T-helper 1 cell treated with Interleukin-12 subunit alpha and Interleukin-12 subunit beta and Interleukin-4 antibody, amounts not matched to agents 30 μg/mL and 1 μg/mL, for 36 hours (primary cell): Measurements from ENCODE around the gene FALEC.
A peak's percentile ranks its signal among the peaks of the same experiment; 100 is the strongest.

Experiments used
- H3K27ac Mint-ChIP-seq: one replicate; pipeline ENCODE4 v1.8.0; 2021; ENCODE audit warnings: mild to moderate bottlenecking, mixed read lengths
- H3K27me3 Mint-ChIP-seq: one replicate; pipeline ENCODE4 v1.8.0; 2021; ENCODE audit warnings: low read depth, mixed read lengths
- H3K36me3 Mint-ChIP-seq: one replicate; pipeline ENCODE4 v1.8.0; 2021; ENCODE audit warnings: low read depth, mixed read lengths
- H3K4me1 Mint-ChIP-seq: one replicate; pipeline ENCODE4 v1.8.0; 2021; ENCODE audit warnings: low read depth, mixed read lengths
- H3K4me3 Mint-ChIP-seq: one replicate; pipeline ENCODE4 v1.8.0; 2021; ENCODE audit warnings: mild to moderate bottlenecking, moderate library complexity, mixed read lengths
- H3K9me3 Mint-ChIP-seq: one replicate; pipeline ENCODE4 v1.8.0; 2021; ENCODE audit warnings: mixed read lengths

Gene FALEC

GRCh38 chr1:150557065-150557600 lies 41.6 kb downstream of the FALEC start:
- H3K27me3 Mint-ChIP-seq: no peaks in the 10 kb centered on the region
- no peak overlapping the region for H3K27ac Mint-ChIP-seq
- H3K9me3 Mint-ChIP-seq: no peaks in the 10 kb centered on the region
- H3K4me3 Mint-ChIP-seq: no peak overlapping the region
- H3K36me3 Mint-ChIP-seq: peaks cover 7% of the 10 kb centered on the region
- H3K4me1 Mint-ChIP-seq: peaks cover 21% of the 10 kb centered on the region

GRCh38 chr1:150557813-150558212 lies 42.3 kb downstream of the FALEC start:
- Mint-ChIP-seq H3K4me3 (no peak overlapping the region), H3K27ac (no peak overlapping the region), H3K9me3 (no peaks in the 10 kb centered on the region), H3K4me1 (peaks cover 22% of the 10 kb centered on the region), H3K27me3 (no peaks in the 10 kb centered on the region), H3K36me3 (peaks cover 7% of the 10 kb centered on the region)

DNA sequence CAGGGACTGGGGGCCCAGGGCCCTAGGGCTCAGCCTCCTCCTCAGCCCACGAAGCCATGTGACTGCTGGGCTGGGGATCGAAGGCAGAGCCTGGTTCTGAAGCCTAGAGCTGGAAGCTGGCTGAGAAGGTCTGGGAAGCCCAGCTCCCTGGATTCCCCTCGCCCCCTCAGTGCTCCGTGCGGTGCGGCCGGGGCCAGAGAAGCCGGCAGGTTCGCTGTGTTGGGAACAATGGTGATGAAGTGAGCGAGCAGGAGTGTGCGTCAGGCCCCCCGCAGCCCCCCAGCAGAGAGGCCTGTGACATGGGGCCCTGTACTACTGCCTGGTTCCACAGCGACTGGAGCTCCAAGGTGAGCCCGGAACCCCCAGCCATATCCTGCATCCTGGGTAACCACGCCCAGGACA lies 42.8 kb downstream of the FALEC start:
- H3K9me3 Mint-ChIP-seq: no peaks in the 10 kb centered on the region
- H3K4me1 Mint-ChIP-seq: peaks cover 27% of the 10 kb centered on the region
- H3K36me3 Mint-ChIP-seq: peaks cover 7% of the 10 kb centered on the region
- no peaks in the 10 kb centered on the region for H3K27me3 Mint-ChIP-seq
- no peak overlapping the region for H3K27ac Mint-ChIP-seq
- H3K4me3 Mint-ChIP-seq: no peak overlapping the region

- H3K4me3 Mint-ChIP-seq: no peak overlapping the region
- peaks cover 33% of the 10 kb centered on the region for H3K4me1 Mint-ChIP-seq
- H3K27ac Mint-ChIP-seq: no peak overlapping the region
- H3K9me3 Mint-ChIP-seq: no peaks in the 10 kb centered on the region
- H3K27me3 Mint-ChIP-seq: no peaks in the 10 kb centered on the region
- peaks cover 11% of the 10 kb centered on the region for H3K36me3 Mint-ChIP-seq
Measured at GRCh38 chr1:150558761-150559655, 43.5 kb downstream of the FALEC start.

DNA sequence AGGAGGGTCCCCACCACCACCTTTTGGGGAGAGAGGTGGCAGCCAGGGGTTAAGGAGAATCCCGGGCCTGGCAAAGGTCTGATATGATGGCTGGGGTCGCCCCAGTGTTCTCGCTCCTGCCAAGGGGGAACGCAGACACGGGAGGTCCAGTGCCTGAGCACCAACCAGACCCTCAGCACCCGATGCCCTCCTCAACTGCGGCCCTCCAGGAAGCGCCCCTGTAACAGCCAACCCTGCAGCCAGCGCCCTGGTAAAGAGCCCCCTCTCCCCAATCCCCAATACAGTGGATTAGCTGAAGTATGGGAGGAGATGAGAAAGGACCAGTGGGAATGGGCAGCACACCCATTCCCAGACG lies 44.1 kb downstream of the FALEC start:
- no peaks in the 10 kb centered on the region for H3K9me3 Mint-ChIP-seq
- no peaks in the 10 kb centered on the region for H3K27me3 Mint-ChIP-seq
- peak overlapping the region; percentile 100 for H3K27ac Mint-ChIP-seq
- H3K4me1 Mint-ChIP-seq: peaks cover 36% of the 10 kb centered on the region
- peaks cover 12% of the 10 kb centered on the region for H3K36me3 Mint-ChIP-seq
- peak overlapping the region; percentile 73 for H3K4me3 Mint-ChIP-seq

DNA sequence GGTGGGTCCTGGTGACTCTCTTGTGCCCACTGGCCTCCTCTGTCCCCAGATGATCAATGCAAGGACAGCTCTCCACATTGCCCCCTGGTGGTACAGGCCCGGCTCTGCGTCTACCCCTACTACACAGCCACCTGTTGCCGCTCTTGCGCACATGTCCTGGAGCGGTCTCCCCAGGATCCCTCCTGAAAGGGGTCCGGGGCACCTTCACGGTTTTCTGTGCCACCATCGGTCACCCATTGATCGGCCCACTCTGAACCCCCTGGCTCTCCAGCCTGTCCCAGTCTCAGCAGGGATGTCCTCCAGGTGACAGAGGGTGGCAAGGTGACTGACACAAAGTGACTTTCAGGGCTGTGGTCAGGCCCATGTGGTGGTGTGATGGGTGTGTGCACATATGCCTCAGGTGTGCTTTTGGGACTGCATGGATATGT lies 44.5 kb downstream of the FALEC start:
- Mint-ChIP-seq H3K36me3 (peaks cover 13% of the 10 kb centered on the region), H3K27ac (peak overlapping the region; percentile 100), H3K4me3 (peak overlapping the region; percentile 73), H3K9me3 (no peaks in the 10 kb centered on the region), H3K27me3 (no peaks in the 10 kb centered on the region), H3K4me1 (peaks cover 40% of the 10 kb centered on the region)

GRCh38 chr1:150560576-150561253 lies 45.2 kb downstream of the FALEC start:
- no peaks in the 10 kb centered on the region for H3K27me3 Mint-ChIP-seq
- H3K9me3 Mint-ChIP-seq: no peaks in the 10 kb centered on the region
- H3K27ac Mint-ChIP-seq: peak overlapping the region; percentile 100
- H3K4me1 Mint-ChIP-seq: peaks cover 42% of the 10 kb centered on the region
- H3K4me3 Mint-ChIP-seq: peak overlapping the region; percentile 98
- peaks cover 9% of the 10 kb centered on the region for H3K36me3 Mint-ChIP-seq

- Mint-ChIP-seq H3K27me3 (no peaks in the 10 kb centered on the region), H3K27ac (peak overlapping the region; percentile 100), H3K9me3 (no peaks in the 10 kb centered on the region), H3K4me1 (peaks cover 47% of the 10 kb centered on the region), H3K36me3 (peaks cover 12% of the 10 kb centered on the region), H3K4me3 (peak overlapping the region; percentile 98)
Measured at GRCh38 chr1:150561254-150561973, 45.9 kb downstream of the FALEC start.

- peak overlapping the region; percentile 98 for H3K4me3 Mint-ChIP-seq
- no peaks in the 10 kb centered on the region for H3K27me3 Mint-ChIP-seq
- H3K36me3 Mint-ChIP-seq: peaks cover 12% of the 10 kb centered on the region
- peaks cover 52% of the 10 kb centered on the region for H3K4me1 Mint-ChIP-seq
- H3K9me3 Mint-ChIP-seq: no peaks in the 10 kb centered on the region
- H3K27ac Mint-ChIP-seq: peak overlapping the region; percentile 100
Measured at GRCh38 chr1:150561974-150562445, 46.5 kb downstream of the FALEC start.

- H3K9me3 Mint-ChIP-seq: no peaks in the 10 kb centered on the region
- H3K36me3 Mint-ChIP-seq: peaks cover 15% of the 10 kb centered on the region
- H3K4me3 Mint-ChIP-seq: peak overlapping the region; percentile 98
- peaks cover 58% of the 10 kb centered on the region for H3K4me1 Mint-ChIP-seq
- peak overlapping the region; percentile 100 for H3K27ac Mint-ChIP-seq
- no peaks in the 10 kb centered on the region for H3K27me3 Mint-ChIP-seq
Measured at GRCh38 chr1:150562446-150563339, 47.1 kb downstream of the FALEC start.

DNA sequence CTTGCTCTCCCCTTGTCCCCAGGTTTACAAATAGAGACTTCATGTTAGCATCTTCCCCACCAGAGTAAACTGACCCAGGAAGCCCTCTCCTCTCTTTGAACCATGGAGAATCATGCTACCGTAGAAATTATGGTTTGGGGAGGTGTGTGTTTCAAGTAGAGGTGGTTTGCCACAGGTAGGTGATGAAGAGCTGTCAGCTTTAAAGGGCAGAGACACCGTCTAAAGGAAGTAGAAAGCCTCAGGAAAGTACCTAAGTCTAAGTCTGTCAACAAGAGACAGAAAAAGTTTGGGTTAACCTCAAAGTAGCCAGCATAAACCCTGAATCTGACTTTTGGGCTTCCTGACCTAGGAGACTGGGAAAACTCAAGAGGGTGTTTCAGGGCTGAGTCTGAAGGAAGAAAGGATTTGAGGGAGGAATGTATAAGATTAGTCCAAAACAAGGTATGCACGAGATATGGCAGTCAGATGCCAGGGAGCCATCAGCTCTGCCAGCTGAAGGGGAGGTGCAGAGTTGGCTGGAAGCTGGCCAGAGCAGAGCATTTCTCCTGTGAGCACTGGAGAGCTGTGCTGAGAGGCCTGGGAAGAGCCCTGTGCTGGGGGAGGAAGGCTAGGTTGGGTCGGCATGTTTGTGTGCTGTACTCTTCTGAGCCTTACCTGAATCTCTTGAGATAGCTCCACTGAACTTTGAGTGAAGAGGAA lies 47.9 kb downstream of the FALEC start:
- peak overlapping the region; percentile 98 for H3K4me3 Mint-ChIP-seq
- peak overlapping the region; percentile 100 for H3K27ac Mint-ChIP-seq
- H3K27me3 Mint-ChIP-seq: no peaks in the 10 kb centered on the region
- peaks cover 15% of the 10 kb centered on the region for H3K36me3 Mint-ChIP-seq
- no peaks in the 10 kb centered on the region for H3K9me3 Mint-ChIP-seq
- H3K4me1 Mint-ChIP-seq: peaks cover 66% of the 10 kb centered on the region

GRCh38 chr1:150564051-150564991 lies 48.8 kb downstream of the FALEC start:
- H3K36me3 Mint-ChIP-seq: peaks cover 19% of the 10 kb centered on the region
- H3K9me3 Mint-ChIP-seq: no peaks in the 10 kb centered on the region
- peak overlapping the region; percentile 98 for H3K4me3 Mint-ChIP-seq
- peaks cover 75% of the 10 kb centered on the region for H3K4me1 Mint-ChIP-seq
- H3K27me3 Mint-ChIP-seq: no peaks in the 10 kb centered on the region
- peak overlapping the region; percentile 100 for H3K27ac Mint-ChIP-seq
